Smooth muscle cell (in vitro differentiated cells): ENCODE measurements around the gene LRMDA. TPM values are rescaled to one million over a fixed set of nuclear protein-coding genes. Genes with fewer than 3 reads are reported as not detected.
"Not testable (repeated sequence)": the region's sequence is repeated elsewhere in the genome, so short reads cannot be mapped to it uniquely, and the experiment has no call there.

Source experiments
- DNase-seq: peaks from one replicate; lab custom pipeline; 2025; ENCODE audit not compliant: unreplicated experiment; lab: John Stamatoyannopoulos, UW
- H2AFZ ChIP-seq: fragments of 200-600 bp; sonication (generic); 2 replicates; pipeline ENCODE4 v1.6.0; 2016; ENCODE audit warnings: antibody characterized with exemption, low read depth, mild to moderate bottlenecking
- H3F3A ChIP-seq: fragments of 200-600 bp; sonication (generic); 2 replicates; pipeline ENCODE4 v1.6.0; 2017; ENCODE audit warnings: antibody characterized with exemption, low read depth
- H3K27ac ChIP-seq: fragments of 200-600 bp; sonication (generic); 2 replicates; pipeline ENCODE4 v1.5.1; 2016; ENCODE audit warnings: low read depth, mild to moderate bottlenecking
- H3K27me3 ChIP-seq: fragments of 200-600 bp; sonication (generic); 2 replicates; pipeline ENCODE4 v1.6.1; 2016; ENCODE audit warnings: low read depth, mild to moderate bottlenecking
- H3K36me3 ChIP-seq: fragments of 200-600 bp; sonication (generic); 2 replicates; pipeline ENCODE4 v1.5.1; 2016; ENCODE audit warnings: low read depth
- H3K4me1 ChIP-seq: fragments of 200-600 bp; sonication (generic); 2 replicates; pipeline ENCODE4 v1.5.1; 2016; ENCODE audit warnings: low read depth
- H3K4me2 ChIP-seq: fragments of 200-600 bp; sonication (generic); 2 replicates; pipeline ENCODE4 v1.6.0; 2016; ENCODE audit warnings: mild to moderate bottlenecking
- H3K4me3 ChIP-seq: fragments of 200-600 bp; sonication (generic); 2 replicates; pipeline ENCODE4 v1.5.1; 2016; ENCODE audit warnings: mild to moderate bottlenecking
- H3K79me2 ChIP-seq: fragments of 200-600 bp; sonication (generic); 2 replicates; pipeline ENCODE4 v1.6.0; 2016; ENCODE audit warnings: low read depth, mild to moderate bottlenecking
- H3K9ac ChIP-seq: fragments of 200-600 bp; sonication (generic); 2 replicates; pipeline ENCODE4 v1.6.0; 2016; ENCODE audit warnings: low read depth
- H3K9me3 ChIP-seq: fragments of 200-600 bp; sonication (generic); replicated peaks from 2 replicates; pipeline ENCODE4 v1.5.1; 2016; ENCODE audit warnings: low read depth
- H4K20me1 ChIP-seq: fragments of 200-600 bp; sonication (generic); 2 replicates; pipeline ENCODE4 v1.6.0; 2016; ENCODE audit warnings: low read depth
- CTCF ChIP-seq: fragments of 200-600 bp; sonication (generic); IDR thresholded peaks from 2 replicates; pipeline ENCODE4 v1.5.1; 2017; ENCODE audit warnings: borderline replicate concordance, mild to moderate bottlenecking, antibody characterized with exemption; ENCODE audit not compliant: insufficient read depth, poor library complexity, severe bottlenecking
- WGBS: methylation state at CpG from one replicate; pipeline ENCODE4 v1.1.7; 2016; ENCODE audit warnings: low lambda C conversion rate; 5-methylcytosine and 5-hydroxymethylcytosine counted together
- polyA plus RNA-seq: library from polyadenylated mRNA; unstranded; fragments of >200 nt; fragmentation: Nextera tagmentation; extraction: Ambion mirVana; gene quantifications from 2 replicates; pipeline ENCODE4 v1.2.1, GENCODE V29; 2016
- total RNA-seq: library from RNA; depleted of rRNA; stranded (reverse); fragments of >200 nt; gene quantifications from 2 replicates; pipeline ENCODE4 v1.2.3, GENCODE V29; 2014

The LRMDA gene
- total and polyA plus RNA-seq, 2 experiments from 2014 or later = 1.5 to 1.6 TPM

GRCh38 chr10:76055963-76056362 lies 624.5 kb downstream of the LRMDA start:
- no peaks in the 10 kb centered on the region for H4K20me1 ChIP-seq
- H3F3A ChIP-seq = no peaks in the 10 kb centered on the region
- no peak overlapping the region for H3K4me3 ChIP-seq
- no peak for TF ChIP-seq CTCF
- WGBS = 93% methylated on average over 1 of the region's 1 CpG
- H3K79me2 ChIP-seq = no peaks in the 10 kb centered on the region
- no peaks in the 10 kb centered on the region for H3K9me3 ChIP-seq
- no peak for DNase-seq
- no peak overlapping the region for H3K27ac ChIP-seq
- no peak overlapping the region for H3K4me2 ChIP-seq
- no peaks in the 10 kb centered on the region for H3K36me3 ChIP-seq
- no peak overlapping the region for H3K9ac ChIP-seq
- no peaks in the 10 kb centered on the region for H3K27me3 ChIP-seq
- H2AFZ ChIP-seq = no peak overlapping the region
- peaks cover under 1% of the 10 kb centered on the region for H3K4me1 ChIP-seq

GRCh38 chr10:76060993-76061392 lies 629.6 kb downstream of the LRMDA start:
- not testable (repeated sequence) for H3K36me3 ChIP-seq, H3K4me1 ChIP-seq, H3K27me3 ChIP-seq, H3K9ac ChIP-seq, H3K79me2 ChIP-seq, H3K4me2 ChIP-seq, DNase-seq, H3K4me3 ChIP-seq, H3F3A ChIP-seq, H3K27ac ChIP-seq, H2AFZ ChIP-seq, H4K20me1 ChIP-seq, H3K9me3 ChIP-seq
- WGBS = 93% methylated on average over 2 of the region's 2 CpGs

GRCh38 chr10:76066457-76066856 lies 635.0 kb downstream of the LRMDA start:
- Histone ChIP-seq H3K4me3 (no peak overlapping the region), H3K9me3 (no peaks in the 10 kb centered on the region), H3K4me2 (no peak overlapping the region), H2AFZ (no peak overlapping the region), H3K4me1 (peaks cover 4% of the 10 kb centered on the region), H3K9ac (no peak overlapping the region), H3K27ac (no peak overlapping the region), H3K79me2 (no peaks in the 10 kb centered on the region), H3F3A (peaks cover 9% of the 10 kb centered on the region), H4K20me1 (no peaks in the 10 kb centered on the region), H3K27me3 (no peaks in the 10 kb centered on the region), H3K36me3 (no peaks in the 10 kb centered on the region)
- DNase-seq = no peak
- 100% methylated on average over 1 of the region's 1 CpG for WGBS
- no peak for TF ChIP-seq CTCF

GRCh38 chr10:76067447-76067846 lies 636.0 kb downstream of the LRMDA start:
- no peak for TF ChIP-seq CTCF
- no peak for DNase-seq
- H3K4me1 ChIP-seq = peaks cover 4% of the 10 kb centered on the region
- no peaks in the 10 kb centered on the region for H3K79me2 ChIP-seq
- WGBS = 94% methylated on average over 3 of the region's 3 CpGs
- H3K4me3 ChIP-seq = no peak overlapping the region
- no peak overlapping the region for H3K9ac ChIP-seq
- no peaks in the 10 kb centered on the region for H3K9me3 ChIP-seq
- H4K20me1 ChIP-seq = no peaks in the 10 kb centered on the region
- no peaks in the 10 kb centered on the region for H3K36me3 ChIP-seq
- peaks cover 9% of the 10 kb centered on the region for H3F3A ChIP-seq
- H3K27me3 ChIP-seq = no peaks in the 10 kb centered on the region
- H3K27ac ChIP-seq = no peak overlapping the region
- H2AFZ ChIP-seq = no peak overlapping the region
- no peak overlapping the region for H3K4me2 ChIP-seq
